GM10266 (cell line): Measurements from ENCODE around the gene JPH3.

Experiments
- DNase-seq: peaks from one replicate; pipeline ENCODE4 v3.0.0; 2012; ENCODE audit errors: extremely low spot score
- CTCF ChIP-seq: IDR thresholded peaks from 2 replicates; pipeline ENCODE4 v1.5.1; 2012; ENCODE audit warnings: mild to moderate bottlenecking, low read depth; ENCODE audit not compliant: control insufficient read depth, insufficient read depth; ENCODE audit errors: missing control alignments

JPH3 gene

GRCh38 chr16:87626401-87626800 is 24.1 kb downstream of the JPH3 start:
- no peak for DNase-seq
- TF ChIP-seq CTCF = no peak

GRCh38 chr16:87626905-87627304 is 24.6 kb downstream of the JPH3 start:
- TF ChIP-seq CTCF = no peak
- no peak for DNase-seq

GRCh38 chr16:87627542-87628245 is 25.4 kb downstream of the JPH3 start:
- no peak for DNase-seq
- TF ChIP-seq CTCF = no peak

- no peak for DNase-seq
- TF ChIP-seq CTCF = no peak
Measured at GRCh38 chr16:87628246-87628923, 26.1 kb downstream of the JPH3 start.

GRCh38 chr16:87628940-87629339 is 26.6 kb downstream of the JPH3 start:
- DNase-seq = no peak
- TF ChIP-seq CTCF = no peak

GRCh38 chr16:87631067-87631466 is 28.8 kb downstream of the JPH3 start:
- no peak for DNase-seq
- TF ChIP-seq CTCF = no peak

GRCh38 chr16:87634411-87634810 is 32.1 kb downstream of the JPH3 start:
- no peak for TF ChIP-seq CTCF
- DNase-seq = no peak
